ENCODE measurements around the gene PRPF40A.

GRCh38 chr2:152617456-152618192, 99.6 kb downstream of the PRPF40A start:
- TF ChIP-seq POLR2AphosphoS5 (IDR thresholded peaks at IDR 0.05; ENCODE audit: low read depth) (no peak), GABPA (IDR thresholded peaks at IDR 0.05; ENCODE audit: low read depth) (no peak)
